Measurements from ENCODE around the gene KLRF1.

Gene KLRF1

GRCh38 chr12:9858135-9858534 is 30.9 kb downstream of the KLRF1 start:
- H3K36me3 ChIP-seq (replicated peaks; ENCODE audit: insufficient read depth, low read length): no peaks in the 10 kb centered on the region
- no peak overlapping the region for H3K4me2 ChIP-seq (ENCODE audit: low read depth, low read length)
- no peak overlapping the region for H3K27ac ChIP-seq (ENCODE audit: low read length)
- no peaks in the 10 kb centered on the region for H3K9me2 ChIP-seq (replicated peaks; ENCODE audit: insufficient read depth, low read length)
- TF ChIP-seq CTCF (IDR thresholded peaks at IDR 0.05; ENCODE audit: low read length) (no peak), EZH2 (optimal IDR thresholded peaks at IDR 0.05; ENCODE audit: low read depth, low read length) (no peak), EZH2phosphoT487 (IDR thresholded peaks at IDR 0.05; ENCODE audit: low read length) (no peak)
- no peak overlapping the region for H3K9ac ChIP-seq (ENCODE audit: low read length)
- H3K9me3 ChIP-seq (replicated peaks; ENCODE audit: insufficient read depth, low read length): no peaks in the 10 kb centered on the region
- DNase-seq: no peak
- no peak overlapping the region for H3K4me3 ChIP-seq (ENCODE audit: low read length)
- no peaks in the 10 kb centered on the region for H3K4me1 ChIP-seq (ENCODE audit: low read length)
- H3K27me3 ChIP-seq (replicated peaks; ENCODE audit: insufficient read depth, low read length): no peaks in the 10 kb centered on the region
- H2AFZ ChIP-seq (ENCODE audit: low read length): no peak overlapping the region
- no peaks in the 10 kb centered on the region for H3F3A ChIP-seq (ENCODE audit: insufficient read depth, low read length)
- no peaks in the 10 kb centered on the region for H3K79me2 ChIP-seq (ENCODE audit: low read length)
- no peaks in the 10 kb centered on the region for H4K20me1 ChIP-seq (ENCODE audit: insufficient read depth, low read length)

DNA sequence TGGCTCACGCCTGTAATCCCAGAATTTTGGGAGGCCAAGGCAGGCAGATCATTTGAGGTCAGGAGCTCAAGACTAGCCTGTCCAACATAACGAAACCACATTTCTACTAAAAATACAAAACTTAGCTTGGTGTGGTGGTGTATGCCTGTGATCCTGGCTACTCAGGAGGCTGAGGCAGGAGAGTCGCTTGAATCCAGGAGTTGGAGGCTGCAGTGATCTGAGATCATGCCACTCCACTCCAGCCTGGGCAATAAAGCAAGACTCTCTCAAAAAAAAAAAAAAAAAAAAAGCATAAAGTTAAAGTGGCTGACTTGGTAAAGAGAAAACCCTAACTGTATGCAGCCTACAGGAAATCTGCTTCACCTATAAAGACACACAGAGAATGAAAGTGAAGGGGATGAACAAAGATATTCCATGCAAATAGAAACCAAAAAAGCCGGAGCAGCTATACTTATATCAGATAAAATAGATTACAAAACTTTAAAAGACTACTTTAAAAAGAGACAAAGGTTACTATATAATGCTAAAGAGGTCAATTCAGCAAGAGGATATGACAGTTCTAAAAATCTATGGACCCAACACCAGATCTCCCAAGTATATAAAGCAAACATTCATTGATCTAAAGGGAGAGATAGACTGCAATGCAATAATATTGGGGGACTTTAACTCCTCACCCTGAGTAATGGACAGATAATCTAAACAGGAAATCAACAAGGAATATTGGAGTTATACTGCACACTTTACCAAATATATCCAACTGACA is 37.8 kb downstream of the KLRF1 start:
- TF ChIP-seq EZH2phosphoT487 (IDR thresholded peaks at IDR 0.05; ENCODE audit: low read length) (no peak), EZH2 (optimal IDR thresholded peaks at IDR 0.05; ENCODE audit: low read depth, low read length) (no peak), CTCF (IDR thresholded peaks at IDR 0.05; ENCODE audit: low read length) (no peak)
- Histone ChIP-seq H3K9me2 (replicated peaks; ENCODE audit: insufficient read depth, low read length) (no peaks in the 10 kb centered on the region), H3K79me2 (ENCODE audit: low read length) (no peaks in the 10 kb centered on the region), H3K27me3 (replicated peaks; ENCODE audit: insufficient read depth, low read length) (no peaks in the 10 kb centered on the region), H3F3A (ENCODE audit: insufficient read depth, low read length) (peaks cover 10% of the 10 kb centered on the region; the same call in 1 of the 2 replicates), H3K36me3 (replicated peaks; ENCODE audit: insufficient read depth, low read length) (no peaks in the 10 kb centered on the region), H4K20me1 (ENCODE audit: insufficient read depth, low read length) (no peaks in the 10 kb centered on the region), H3K9me3 (replicated peaks; ENCODE audit: insufficient read depth, low read length) (no peaks in the 10 kb centered on the region), H2AFZ (ENCODE audit: low read length) (no peak overlapping the region), H3K4me2 (ENCODE audit: low read depth, low read length) (no peak overlapping the region), H3K4me3 (ENCODE audit: low read length) (no peak overlapping the region), H3K9ac (ENCODE audit: low read length) (no peak overlapping the region), H3K4me1 (ENCODE audit: low read length) (peaks cover 5% of the 10 kb centered on the region; the same call in 1 of the 2 replicates), H3K27ac (ENCODE audit: low read length) (no peak overlapping the region)
- DNase-seq: peak; percentile 14

- TF ChIP-seq EZH2phosphoT487 (IDR thresholded peaks at IDR 0.05; ENCODE audit: low read length): no peak
- no peak for TF ChIP-seq CTCF (IDR thresholded peaks at IDR 0.05; ENCODE audit: low read length)
- TF ChIP-seq EZH2 (optimal IDR thresholded peaks at IDR 0.05; ENCODE audit: low read depth, low read length): no peak
- no peaks in the 10 kb centered on the region for H3K79me2 ChIP-seq (ENCODE audit: low read length)
- H4K20me1 ChIP-seq (ENCODE audit: insufficient read depth, low read length): no peaks in the 10 kb centered on the region
- H3K9me3 ChIP-seq (replicated peaks; ENCODE audit: insufficient read depth, low read length): no peaks in the 10 kb centered on the region
- H3K9ac ChIP-seq (ENCODE audit: low read length): no peak overlapping the region
- peaks cover 9% of the 10 kb centered on the region; the same call in 1 of the 2 replicates for H3K4me1 ChIP-seq (ENCODE audit: low read length)
- no peaks in the 10 kb centered on the region for H3K36me3 ChIP-seq (replicated peaks; ENCODE audit: insufficient read depth, low read length)
- H3K9me2 ChIP-seq (replicated peaks; ENCODE audit: insufficient read depth, low read length): no peaks in the 10 kb centered on the region
- no peak for DNase-seq
- no peak overlapping the region for H3K27ac ChIP-seq (ENCODE audit: low read length)
- peaks cover 10% of the 10 kb centered on the region; the same call in 1 of the 2 replicates for H3F3A ChIP-seq (ENCODE audit: insufficient read depth, low read length)
- no peak overlapping the region for H2AFZ ChIP-seq (ENCODE audit: low read length)
- H3K4me2 ChIP-seq (ENCODE audit: low read depth, low read length): no peak overlapping the region
- no peak overlapping the region for H3K4me3 ChIP-seq (ENCODE audit: low read length)
- H3K27me3 ChIP-seq (replicated peaks; ENCODE audit: insufficient read depth, low read length): no peaks in the 10 kb centered on the region
These were observed 39.6 kb downstream of the KLRF1 start for GRCh38 chr12:9866860-9867269.
